ENCODE data around the gene PRKCQ.

PRKCQ gene

GRCh38 chr10:6618340-6618739 lies 38.3 kb upstream of the PRKCQ start:
- H3K36me3 ChIP-seq (ENCODE audit: control insufficient read depth, insufficient read depth, low read length), result no peaks in the 10 kb centered on the region
- TF ChIP-seq, protein P1, sequence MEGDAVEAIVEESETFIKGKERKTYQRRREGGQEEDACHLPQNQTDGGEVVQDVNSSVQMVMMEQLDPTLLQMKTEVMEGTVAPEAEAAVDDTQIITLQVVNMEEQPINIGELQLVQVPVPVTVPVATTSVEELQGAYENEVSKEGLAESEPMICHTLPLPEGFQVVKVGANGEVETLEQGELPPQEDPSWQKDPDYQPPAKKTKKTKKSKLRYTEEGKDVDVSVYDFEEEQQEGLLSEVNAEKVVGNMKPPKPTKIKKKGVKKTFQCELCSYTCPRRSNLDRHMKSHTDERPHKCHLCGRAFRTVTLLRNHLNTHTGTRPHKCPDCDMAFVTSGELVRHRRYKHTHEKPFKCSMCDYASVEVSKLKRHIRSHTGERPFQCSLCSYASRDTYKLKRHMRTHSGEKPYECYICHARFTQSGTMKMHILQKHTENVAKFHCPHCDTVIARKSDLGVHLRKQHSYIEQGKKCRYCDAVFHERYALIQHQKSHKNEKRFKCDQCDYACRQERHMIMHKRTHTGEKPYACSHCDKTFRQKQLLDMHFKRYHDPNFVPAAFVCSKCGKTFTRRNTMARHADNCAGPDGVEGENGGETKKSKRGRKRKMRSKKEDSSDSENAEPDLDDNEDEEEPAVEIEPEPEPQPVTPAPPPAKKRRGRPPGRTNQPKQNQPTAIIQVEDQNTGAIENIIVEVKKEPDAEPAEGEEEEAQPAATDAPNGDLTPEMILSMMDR (IDR thresholded peaks at IDR 0.05; ENCODE audit: insufficient read depth, low read length, poor library complexity, severe bottlenecking), result no peak
- H3K27me3 ChIP-seq (replicated peaks; ENCODE audit: control insufficient read depth, insufficient read depth, low read length), result no peaks in the 10 kb centered on the region; the same call in none of the 2 replicates
- DNase-seq (ENCODE audit: extremely low read depth, insufficient read length), result no peak
- H3K4me3 ChIP-seq (replicated peaks; ENCODE audit: low read depth, low read length), result no peak overlapping the region

- no peak for DNase-seq (ENCODE audit: extremely low read depth, insufficient read length)
- Histone ChIP-seq H3K36me3 (ENCODE audit: control insufficient read depth, insufficient read depth, low read length) (no peaks in the 10 kb centered on the region), H3K27me3 (replicated peaks; ENCODE audit: control insufficient read depth, insufficient read depth, low read length) (no peaks in the 10 kb centered on the region; the same call in none of the 2 replicates), H3K4me3 (replicated peaks; ENCODE audit: low read depth, low read length) (no peak overlapping the region)
- TF ChIP-seq, protein P1 (IDR thresholded peaks at IDR 0.05; ENCODE audit: insufficient read depth, low read length, poor library complexity, severe bottlenecking), result no peak
Measured at GRCh38 chr10:6617309-6618076, 37.4 kb upstream of the PRKCQ start.

DNA sequence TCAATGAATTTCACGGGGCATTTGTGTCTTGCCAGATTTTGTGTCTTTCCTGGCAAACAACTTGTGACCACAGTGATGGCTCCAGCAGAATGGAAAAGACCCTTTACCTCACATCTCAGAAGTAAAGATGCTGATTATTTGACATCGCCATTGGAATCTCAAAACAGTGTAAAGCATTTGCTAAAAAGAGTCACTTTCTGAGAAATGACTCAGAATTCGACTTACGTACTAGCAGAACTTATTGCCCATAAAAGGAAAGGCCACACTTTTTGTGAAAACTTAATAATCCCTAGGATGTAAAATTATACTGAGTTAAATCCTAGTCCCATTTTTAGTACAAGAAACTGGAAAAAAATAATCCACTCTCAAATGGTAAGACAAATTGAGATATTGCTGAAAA lies 35.9 kb upstream of the PRKCQ start:
- no peaks in the 10 kb centered on the region; the same call in 1 of the 2 replicates for H3K27me3 ChIP-seq (replicated peaks; ENCODE audit: control insufficient read depth, insufficient read depth, low read length)
- no peak for DNase-seq (ENCODE audit: extremely low read depth, insufficient read length)
- TF ChIP-seq, protein P1 (IDR thresholded peaks at IDR 0.05; ENCODE audit: insufficient read depth, low read length, poor library complexity, severe bottlenecking), result no peak
- no peak overlapping the region for H3K4me3 ChIP-seq (replicated peaks; ENCODE audit: low read depth, low read length)
- H3K36me3 ChIP-seq (ENCODE audit: control insufficient read depth, insufficient read depth, low read length), result no peaks in the 10 kb centered on the region

DNA sequence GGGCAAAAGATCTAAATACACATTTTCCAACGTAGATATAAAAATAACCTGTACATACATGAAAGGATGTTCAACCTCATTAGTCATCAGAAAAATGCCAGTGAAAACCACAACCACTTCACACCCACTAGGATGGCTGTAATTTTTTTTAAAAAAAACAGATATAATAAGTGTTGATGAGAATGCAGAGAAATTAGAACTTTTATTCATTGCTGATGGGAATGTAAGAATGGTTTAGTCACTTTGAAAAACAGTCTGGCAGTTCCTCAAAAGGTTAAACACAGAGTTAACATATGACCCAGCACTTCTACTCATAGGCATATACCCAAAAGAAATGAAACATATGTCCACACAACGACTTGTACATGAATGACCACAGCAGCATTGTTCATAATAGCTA lies 32.3 kb upstream of the PRKCQ start:
- H3K4me3 ChIP-seq (replicated peaks; ENCODE audit: low read depth, low read length), result no peak overlapping the region
- no peaks in the 10 kb centered on the region for H3K36me3 ChIP-seq (ENCODE audit: control insufficient read depth, insufficient read depth, low read length)
- no peak for DNase-seq (ENCODE audit: extremely low read depth, insufficient read length)
- TF ChIP-seq, protein P1 (IDR thresholded peaks at IDR 0.05; ENCODE audit: insufficient read depth, low read length, poor library complexity, severe bottlenecking), result no peak
- no peaks in the 10 kb centered on the region for H3K27me3 ChIP-seq (replicated peaks; ENCODE audit: control insufficient read depth, insufficient read depth, low read length)

- TF ChIP-seq, protein P1 (IDR thresholded peaks at IDR 0.05; ENCODE audit: insufficient read depth, low read length, poor library complexity, severe bottlenecking), result no peak
- no peak for DNase-seq (ENCODE audit: extremely low read depth, insufficient read length)
- H3K4me3 ChIP-seq (replicated peaks; ENCODE audit: low read depth, low read length), result no peak overlapping the region
Measured at GRCh38 chr10:6610647-6611046, 30.6 kb upstream of the PRKCQ start.

More at GRCh38 chr10:6610647-6611046, 30.6 kb upstream of the PRKCQ start:
- Histone ChIP-seq H3K36me3 (ENCODE audit: control insufficient read depth, insufficient read depth, low read length) (no peaks in the 10 kb centered on the region), H3K27me3 (replicated peaks; ENCODE audit: control insufficient read depth, insufficient read depth, low read length) (no peaks in the 10 kb centered on the region)
